Skeletal muscle cell (primary cell): ENCODE data around the gene FASN.

Source experiments
- DNase-seq: peaks from one replicate; pipeline ENCODE4 v3.0.0-alpha.2; 2010; ENCODE audit warnings: low read depth
- H3K4me3 ChIP-seq: 2 replicates; pipeline ENCODE4 v1.5.1; 2011; ENCODE audit warnings: low read depth, mild to moderate bottlenecking, control low read depth, low read length, moderate library complexity

The FASN gene

GRCh38 chr17:82104797-82105416 is 6.9 kb upstream of the FASN start:
- no peak for DNase-seq
- H3K4me3 ChIP-seq, result no peak overlapping the region

GRCh38 chr17:82103553-82104451 is 5.8 kb upstream of the FASN start:
- no peak for DNase-seq
- H3K4me3 ChIP-seq, result no peak overlapping the region

- H3K4me3 ChIP-seq, result no peak overlapping the region
- DNase-seq, result no peak
These were observed 4.0 kb upstream of the FASN start for GRCh38 chr17:82101767-82102679.

GRCh38 chr17:82101301-82101715 is 3.3 kb upstream of the FASN start:
- DNase-seq, result no peak
- no peak overlapping the region for H3K4me3 ChIP-seq

- DNase-seq, result no peak
- H3K4me3 ChIP-seq, result no peak overlapping the region
These were observed 2.7 kb upstream of the FASN start for GRCh38 chr17:82100502-82101298.

GRCh38 chr17:82098939-82099763 is 1.1 kb upstream of the FASN start:
- H3K4me3 ChIP-seq, result peak overlapping the region; percentile 54
- no peak for DNase-seq

- no peak for DNase-seq
- H3K4me3 ChIP-seq, result peak overlapping the region; percentile 83
These were observed 192 bp downstream of the FASN start for GRCh38 chr17:82097919-82098168.

- no peak for DNase-seq
These were observed 685 bp downstream of the FASN start for GRCh38 chr17:82097184-82097918.

GRCh38 chr17:82096709-82097183 is 1.3 kb downstream of the FASN start:
- H3K4me3 ChIP-seq, result peak overlapping the region; percentile 83
- DNase-seq, result no peak

More at GRCh38 chr17:82097184-82097918, 685 bp downstream of the FASN start:
- H3K4me3 ChIP-seq, result peak overlapping the region; percentile 83

- DNase-seq, result no peak
- H3K4me3 ChIP-seq, result peak overlapping the region; percentile 83
These were observed 2.0 kb downstream of the FASN start for GRCh38 chr17:82095777-82096708.

- DNase-seq, result no peak
- H3K4me3 ChIP-seq, result peak overlapping the region; percentile 83
These were observed 2.9 kb downstream of the FASN start for GRCh38 chr17:82094931-82095776.

- no peak overlapping the region for H3K4me3 ChIP-seq
- DNase-seq, result no peak
These were observed 4.9 kb downstream of the FASN start for GRCh38 chr17:82092995-82093751.

GRCh38 chr17:82092628-82092994 is 5.4 kb downstream of the FASN start:
- no peak for DNase-seq
- H3K4me3 ChIP-seq, result no peak overlapping the region

GRCh38 chr17:82092094-82092586 is 5.9 kb downstream of the FASN start:
- no peak overlapping the region for H3K4me3 ChIP-seq

More at GRCh38 chr17:82092094-82092586, 5.9 kb downstream of the FASN start:
- DNase-seq, result no peak
